NCI-H446 treated with DMSO at 0.1 percent for 48 hours (cell line): ENCODE data around the gene HSD11B1L.
"Not testable (repeated sequence)": the region's sequence is repeated elsewhere in the genome, so short reads cannot be mapped to it uniquely, and the experiment has no call there.

Source experiments
- DNase-seq: peaks from one replicate; lab custom pipeline; 2025; lab: John Stamatoyannopoulos, UW

Gene HSD11B1L

DNA sequence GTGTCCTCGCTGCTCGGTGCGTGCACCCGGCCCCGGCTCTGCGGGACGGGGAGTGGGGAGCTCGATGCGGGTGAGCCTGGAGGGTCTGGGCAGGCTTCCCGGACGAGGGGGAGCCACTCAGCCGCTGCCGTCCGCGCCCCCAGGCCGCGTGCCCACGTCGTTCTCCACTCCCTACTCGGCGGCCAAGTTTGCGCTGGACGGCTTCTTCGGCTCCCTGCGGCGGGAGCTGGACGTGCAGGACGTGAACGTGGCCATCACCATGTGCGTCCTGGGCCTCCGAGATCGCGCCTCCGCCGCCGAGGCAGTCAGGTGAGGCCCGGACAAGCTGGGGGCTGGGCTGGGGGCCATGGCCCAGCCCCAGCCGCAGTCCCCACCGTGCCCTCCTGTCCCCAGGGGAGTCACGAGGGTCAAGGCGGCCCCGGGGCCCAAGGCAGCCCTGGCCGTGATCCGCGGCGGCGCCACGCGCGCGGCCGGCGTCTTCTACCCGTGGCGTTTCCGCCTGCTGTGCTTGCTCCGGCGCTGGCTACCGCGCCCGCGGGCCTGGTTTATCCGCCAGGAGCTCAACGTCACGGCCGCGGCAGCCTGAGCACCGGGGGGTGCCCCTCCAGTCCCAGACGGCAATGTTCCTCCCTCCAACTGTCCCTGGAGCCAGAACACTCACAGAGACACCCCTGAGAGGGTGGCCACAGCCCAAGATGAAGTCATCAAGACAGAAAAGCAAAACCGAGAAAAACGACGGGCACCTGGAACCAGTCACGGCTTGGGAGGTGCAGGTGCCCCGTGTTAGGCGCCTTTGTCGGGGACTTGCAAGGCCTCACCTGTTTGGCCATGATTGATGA lies 6.8 kb downstream of the HSD11B1L start:
- DNase-seq, result no peak

DNA sequence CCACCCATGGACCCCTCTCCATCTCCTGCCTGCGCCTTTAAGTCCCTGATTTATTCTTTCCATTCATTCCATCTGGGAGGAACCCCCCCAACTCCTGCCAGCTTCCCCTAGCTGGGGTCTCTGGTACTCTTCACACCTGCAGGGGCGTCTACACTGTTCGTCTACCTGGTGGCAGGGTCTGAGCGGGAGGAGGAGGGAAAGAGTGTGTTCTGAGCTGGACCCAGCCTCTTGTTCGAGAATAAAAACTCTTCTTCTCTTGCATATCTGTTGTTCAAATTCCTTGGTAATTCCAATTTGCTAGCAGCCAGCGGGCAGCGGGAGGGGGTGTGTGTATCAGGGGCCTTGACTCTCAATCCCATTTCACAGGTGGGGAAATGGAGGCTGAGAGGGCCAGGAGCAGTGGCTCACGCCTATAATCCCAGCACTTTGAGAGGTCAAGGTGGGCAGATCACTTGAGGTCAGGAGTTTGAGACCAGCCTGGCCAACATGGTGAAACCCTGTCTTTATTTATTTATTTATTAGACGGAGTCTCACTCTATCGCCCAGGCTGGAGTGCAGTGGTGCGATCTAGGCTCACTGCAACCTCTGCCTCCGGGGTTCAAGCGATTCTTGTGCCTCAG lies 7.5 kb downstream of the HSD11B1L start:
- DNase-seq, result not testable (repeated sequence)

DNA sequence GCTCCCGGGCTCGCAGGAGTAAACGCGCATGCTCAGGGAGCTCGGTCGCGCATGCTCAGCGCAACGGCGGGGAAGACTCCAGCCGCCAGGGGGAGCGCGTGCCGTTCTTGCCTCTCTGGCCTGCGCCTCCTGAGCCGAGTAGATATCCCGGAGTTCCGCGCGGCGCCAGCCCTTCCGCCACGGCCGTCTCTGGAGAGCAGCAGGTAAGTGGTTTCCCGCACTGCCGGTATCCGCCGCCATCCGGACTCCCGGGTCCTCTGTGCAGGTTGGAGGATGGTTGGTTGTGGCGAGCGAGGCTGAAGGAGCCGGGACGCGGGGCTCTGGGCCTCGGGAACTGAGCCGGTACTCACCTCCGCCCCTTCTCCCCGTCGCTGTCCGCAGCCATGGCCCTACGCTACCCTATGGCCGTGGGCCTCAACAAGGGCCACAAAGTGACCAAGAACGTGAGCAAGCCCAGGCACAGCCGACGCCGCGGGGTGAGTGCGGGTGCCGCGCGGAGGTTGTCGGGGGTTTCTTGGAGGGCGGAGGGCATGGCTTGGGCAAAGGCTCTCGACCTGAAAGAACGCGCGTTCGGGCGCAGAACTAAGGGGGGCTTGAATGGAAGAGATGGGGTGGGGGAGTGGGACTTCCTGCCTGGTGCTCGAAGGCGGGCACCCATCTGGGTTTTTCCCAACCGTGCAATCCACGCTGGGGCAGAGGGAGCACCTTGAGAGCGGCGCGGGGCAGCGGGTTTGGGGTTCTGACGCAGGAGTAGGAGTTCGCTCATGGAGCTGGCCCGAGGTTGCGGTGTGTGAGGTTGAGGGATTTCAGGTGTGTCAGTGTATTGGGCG lies 9.5 kb downstream of the HSD11B1L start, which contains the start of gene RPL36:
TSS of gene RPL36 (plus strand) at position 171 of the 830 bp plus-strand sequence. CDS start at position 384, 213 bp downstream.
- DNase-seq, result peak; percentile 90

DNA sequence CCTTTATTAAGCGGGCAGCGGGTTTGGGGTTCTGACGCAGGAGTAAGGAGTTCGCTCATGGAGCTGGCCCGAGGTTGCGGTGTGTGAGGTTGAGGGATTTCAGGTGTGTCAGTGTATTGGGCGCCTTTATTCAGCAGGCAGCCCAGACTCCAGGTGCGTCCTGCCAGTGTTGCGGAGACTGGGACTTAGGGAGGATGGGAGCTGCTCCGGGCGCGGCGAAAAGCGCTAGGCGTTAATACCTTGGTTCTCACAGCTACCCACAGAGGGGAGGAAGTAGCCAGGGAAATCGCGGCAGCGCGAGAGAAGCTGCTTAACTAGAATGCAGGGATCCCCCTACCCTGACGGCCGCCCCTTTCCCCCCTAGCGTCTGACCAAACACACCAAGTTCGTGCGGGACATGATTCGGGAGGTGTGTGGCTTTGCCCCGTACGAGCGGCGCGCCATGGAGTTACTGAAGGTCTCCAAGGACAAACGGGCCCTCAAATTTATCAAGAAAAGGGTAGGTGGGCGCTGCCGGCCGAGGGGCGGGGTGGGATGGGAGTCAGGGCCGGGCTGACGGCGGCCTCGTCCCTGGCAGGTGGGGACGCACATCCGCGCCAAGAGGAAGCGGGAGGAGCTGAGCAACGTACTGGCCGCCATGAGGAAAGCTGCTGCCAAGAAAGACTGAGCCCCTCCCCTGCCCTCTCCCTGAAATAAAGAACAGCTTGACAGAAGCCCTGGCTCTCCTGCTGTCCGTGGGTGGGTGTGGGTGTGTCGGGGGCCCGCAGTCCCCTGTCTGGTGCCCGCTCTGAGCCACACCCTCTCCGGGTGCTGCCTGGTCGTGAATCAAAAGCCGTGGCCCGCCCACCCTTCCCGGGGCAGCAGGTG lies 10.4 kb downstream of the HSD11B1L start:
- DNase-seq, result peak; percentile 54

DNA sequence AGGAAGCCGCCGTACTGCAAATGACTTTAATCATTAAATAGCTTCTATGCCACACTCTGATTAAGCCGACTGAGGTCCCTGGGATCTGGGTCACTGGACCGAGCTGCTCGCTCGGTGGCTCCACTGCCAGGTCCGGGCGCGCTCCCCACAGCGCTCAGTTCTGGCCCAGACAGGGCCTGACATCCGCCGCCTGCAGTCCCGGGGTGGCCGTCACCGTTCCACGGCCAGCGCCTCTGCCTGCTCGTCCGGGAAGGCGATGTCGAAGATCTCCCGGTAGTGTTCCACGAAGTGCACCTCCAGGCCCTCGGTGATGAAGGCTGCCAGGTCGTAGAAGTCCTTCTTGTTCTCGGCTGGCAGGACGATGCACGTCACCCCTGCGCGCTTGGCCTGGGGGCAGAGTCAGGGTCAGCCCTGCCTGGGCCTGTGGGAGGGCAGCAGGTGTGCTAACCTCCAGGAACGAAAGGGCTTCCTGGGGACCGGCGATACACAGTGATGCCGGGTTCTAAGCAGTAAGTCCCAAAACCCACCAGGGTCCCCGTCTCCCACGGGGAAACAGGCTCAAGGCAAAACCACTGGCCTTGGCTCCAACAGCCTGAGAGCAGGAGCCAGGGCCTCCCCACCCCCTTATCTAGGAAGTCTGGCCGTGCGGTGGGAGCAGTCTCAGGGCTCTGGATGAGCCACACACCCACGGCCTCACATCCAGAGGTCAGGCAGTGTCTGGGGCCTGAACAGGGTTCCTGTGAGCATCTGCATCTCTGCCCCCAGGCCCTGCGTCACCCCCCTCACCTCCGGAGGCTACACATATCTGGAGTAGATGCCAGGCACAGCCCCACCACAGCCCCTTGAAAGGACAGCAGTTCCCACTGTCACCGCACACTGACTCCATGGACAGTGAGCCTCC lies 11.2 kb downstream of the HSD11B1L start:
- DNase-seq, result no peak

DNA sequence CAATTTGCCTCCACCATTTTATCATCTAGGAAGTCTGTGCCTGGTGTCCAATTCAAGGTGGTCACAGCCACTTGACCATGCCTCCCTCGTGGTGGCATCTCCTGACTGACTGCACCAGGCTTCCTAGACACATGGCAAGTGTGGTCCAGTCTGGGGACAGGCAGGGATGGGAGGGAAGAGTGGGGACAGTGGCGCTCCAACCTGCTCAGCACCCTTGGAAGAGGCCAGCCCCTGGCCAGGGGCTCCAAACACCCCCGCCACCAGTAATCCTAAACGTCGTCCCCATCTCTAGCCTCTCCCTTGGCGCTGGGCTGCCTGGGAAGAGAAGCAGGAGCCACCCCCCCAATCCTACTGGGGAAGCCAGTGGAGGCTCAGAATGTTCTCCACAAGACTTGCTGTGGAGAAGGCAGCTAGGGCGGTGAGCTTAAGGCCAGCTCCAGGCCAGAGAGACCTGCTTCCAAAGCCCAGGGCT lies 11.9 kb downstream of the HSD11B1L start:
- DNase-seq, result no peak

DNA sequence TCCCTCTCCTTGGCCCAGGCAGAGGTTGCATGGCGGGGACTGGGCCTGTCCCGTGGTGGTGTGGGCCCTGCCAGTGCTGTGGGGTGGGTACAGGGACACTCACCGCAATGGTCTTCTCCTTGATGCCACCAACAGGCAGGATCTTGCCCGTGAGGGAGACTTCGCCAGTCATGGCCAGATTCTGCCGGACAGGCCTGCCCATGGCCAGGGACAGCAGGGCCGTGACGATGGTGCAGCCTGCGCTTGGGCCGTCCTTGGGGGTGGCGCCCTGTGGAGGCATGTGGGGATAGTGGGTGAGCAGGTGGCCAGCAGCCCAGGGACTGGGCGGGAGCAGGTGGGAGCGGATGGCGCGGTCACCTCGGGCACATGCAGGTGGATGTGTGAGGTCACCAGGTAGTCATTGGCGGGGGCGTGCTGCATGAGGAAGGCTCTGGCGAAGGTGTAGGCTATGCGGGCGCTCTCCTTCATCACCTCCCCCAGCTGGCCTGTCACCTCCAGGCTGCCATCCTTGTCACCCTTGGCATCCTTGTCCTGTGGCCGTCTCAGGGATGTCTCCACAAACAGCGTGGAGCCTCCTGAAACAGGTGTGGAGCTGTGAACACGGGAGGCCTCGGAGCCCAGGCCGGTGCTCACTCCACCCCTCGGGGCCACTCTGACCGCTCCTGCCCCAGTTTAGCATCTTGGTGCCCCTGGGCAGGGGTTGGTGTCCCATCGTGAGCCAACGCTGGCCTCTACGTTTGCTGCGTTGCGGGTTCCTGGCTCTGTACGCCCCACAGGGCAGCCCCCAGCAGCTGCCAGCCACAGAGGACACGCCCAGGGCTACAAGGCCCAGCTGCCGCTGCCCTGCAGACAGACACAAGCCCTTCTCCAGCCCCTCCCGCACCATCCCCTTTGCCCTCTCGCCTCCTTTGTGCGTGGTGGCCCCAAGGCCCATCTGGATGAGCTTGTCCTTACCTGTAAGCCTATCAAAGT lies 12.7 kb downstream of the HSD11B1L start:
- no peak for DNase-seq

DNA sequence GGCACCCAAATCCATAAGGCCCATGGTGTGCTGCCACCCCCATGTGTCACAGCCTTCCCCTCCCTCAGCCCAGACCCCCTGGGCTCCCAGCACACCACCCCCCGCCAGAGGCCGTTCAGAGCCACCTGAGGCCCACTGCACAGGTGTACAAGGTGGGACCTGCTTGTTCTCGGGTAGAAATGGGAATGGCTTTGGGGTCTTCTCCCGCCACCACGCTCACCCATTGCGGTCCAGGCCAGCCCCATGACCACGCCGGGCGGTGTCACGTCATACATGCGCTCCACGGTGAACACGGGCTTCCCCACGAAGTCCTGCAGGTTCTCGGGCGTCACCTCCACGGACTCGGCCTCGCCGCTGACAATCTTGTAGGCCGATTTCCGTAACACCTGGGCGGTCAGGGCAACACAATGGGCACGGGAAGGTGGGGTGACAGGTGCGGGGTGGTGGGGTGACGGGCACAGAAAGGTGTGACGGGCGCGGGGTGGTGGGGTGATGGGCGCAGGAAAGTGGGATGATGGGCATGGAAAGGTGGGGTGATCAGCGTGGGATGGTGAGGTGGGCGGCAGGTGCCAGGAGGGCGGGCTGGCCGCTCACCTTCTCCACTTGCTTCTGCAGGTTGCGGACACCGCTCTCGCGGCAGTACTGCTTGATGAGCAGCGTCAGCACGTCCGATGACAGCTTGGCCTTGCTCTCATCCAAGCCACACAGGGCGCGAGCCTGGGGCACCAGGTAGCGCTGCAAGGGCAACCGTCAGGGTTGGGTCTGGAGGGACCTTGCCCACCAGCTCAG lies 13.5 kb downstream of the HSD11B1L start:
- no peak for DNase-seq

DNA sequence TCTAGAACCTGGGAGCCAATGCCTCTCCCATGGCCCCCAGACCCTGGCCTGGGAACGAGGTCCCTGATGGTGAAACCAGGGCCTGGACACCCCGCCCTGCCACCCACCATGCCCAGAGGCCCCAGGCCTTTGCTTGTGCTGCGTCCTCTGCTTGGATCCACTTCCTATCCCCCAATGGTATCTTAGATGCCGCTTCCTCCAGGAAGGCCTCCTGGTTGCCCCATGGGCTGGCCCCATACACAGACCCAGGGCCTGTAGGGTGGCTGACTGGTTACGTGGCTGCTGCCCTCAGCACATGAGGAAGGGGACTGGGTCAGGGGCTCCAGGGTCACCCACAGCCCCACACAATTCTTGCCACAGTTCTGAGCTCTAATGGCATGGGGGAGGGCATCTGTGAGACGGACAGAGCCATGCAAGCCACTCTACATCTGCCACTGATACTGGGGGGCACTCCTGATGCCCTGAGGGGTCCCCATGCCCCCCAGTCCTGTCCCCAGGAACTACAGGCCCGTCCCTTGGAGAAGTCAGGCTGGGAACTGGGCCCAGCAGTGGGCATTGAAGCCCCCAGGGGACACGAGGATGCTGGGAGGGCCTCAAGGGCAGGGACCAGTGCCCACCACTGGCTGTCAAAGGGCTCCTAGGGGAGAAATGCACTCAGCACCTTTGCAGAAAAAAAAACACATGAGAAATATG lies 14.3 kb downstream of the HSD11B1L start:
- no peak for DNase-seq

DNA sequence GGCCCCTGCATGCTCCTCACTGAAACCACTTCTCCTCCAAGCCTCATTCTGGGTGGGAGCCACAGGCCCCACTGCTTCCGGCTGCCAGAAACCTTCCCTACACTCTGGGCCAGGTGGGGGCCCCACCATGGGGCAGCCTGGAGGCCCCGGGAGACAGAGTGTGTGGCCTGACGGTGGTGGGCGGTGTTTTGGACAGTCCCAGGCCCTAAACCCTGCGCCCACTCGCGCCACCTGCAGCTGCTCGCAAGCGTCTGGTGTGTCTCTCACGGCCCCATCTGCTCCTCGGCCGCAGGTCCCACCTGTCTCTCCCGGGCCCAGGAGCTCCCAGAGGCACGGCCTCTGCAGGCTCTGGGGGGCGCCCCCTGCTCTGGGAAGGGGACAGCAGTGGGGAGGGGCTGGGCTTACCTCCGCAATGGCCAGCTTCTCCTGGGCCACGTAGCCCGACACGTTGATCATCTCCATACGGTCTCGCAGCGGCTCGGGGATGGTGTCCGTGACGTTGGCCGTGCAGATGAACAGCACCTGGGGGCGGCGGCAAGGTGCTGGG lies 14.9 kb downstream of the HSD11B1L start:
- no peak for DNase-seq

DNA sequence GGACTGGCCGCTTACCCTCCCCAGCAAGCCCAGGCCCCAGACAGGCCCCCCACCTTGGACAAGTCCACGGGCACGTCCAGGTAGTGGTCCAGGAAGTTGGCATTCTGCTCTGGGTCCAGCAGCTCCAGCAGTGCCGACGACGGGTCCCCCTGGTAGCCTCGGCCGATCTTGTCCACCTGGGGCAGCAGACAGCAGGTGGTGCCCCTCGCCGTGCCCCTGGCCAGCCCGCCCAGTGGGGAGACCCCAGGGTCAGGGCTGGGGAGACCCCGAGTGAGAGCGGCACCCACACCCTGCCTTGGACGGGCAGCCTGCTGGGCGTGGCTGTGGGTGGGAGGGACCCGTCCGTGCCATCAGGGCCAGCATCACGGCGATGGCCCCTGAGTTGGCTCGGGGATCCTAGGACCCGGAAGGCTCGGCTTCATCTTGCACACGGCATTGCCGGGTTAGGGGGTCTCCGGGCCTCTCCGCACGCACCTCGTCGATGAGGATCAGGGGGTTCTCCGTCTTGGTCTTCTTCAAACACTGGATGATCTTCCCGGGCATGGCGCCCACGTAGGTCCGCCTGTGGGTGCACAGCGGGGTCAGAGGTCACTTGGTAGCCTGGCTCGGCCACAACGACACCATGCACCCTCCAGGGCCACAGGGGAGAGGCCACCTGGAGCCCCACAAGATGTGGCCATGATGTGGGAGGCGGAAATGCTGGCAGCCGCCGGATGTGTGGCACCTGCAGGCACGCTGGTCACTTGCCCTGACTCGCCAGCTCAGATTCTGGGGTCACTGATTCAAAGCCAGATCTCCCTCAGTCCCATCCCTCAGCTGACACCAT lies 15.6 kb downstream of the HSD11B1L start:
- no peak for DNase-seq

DNA sequence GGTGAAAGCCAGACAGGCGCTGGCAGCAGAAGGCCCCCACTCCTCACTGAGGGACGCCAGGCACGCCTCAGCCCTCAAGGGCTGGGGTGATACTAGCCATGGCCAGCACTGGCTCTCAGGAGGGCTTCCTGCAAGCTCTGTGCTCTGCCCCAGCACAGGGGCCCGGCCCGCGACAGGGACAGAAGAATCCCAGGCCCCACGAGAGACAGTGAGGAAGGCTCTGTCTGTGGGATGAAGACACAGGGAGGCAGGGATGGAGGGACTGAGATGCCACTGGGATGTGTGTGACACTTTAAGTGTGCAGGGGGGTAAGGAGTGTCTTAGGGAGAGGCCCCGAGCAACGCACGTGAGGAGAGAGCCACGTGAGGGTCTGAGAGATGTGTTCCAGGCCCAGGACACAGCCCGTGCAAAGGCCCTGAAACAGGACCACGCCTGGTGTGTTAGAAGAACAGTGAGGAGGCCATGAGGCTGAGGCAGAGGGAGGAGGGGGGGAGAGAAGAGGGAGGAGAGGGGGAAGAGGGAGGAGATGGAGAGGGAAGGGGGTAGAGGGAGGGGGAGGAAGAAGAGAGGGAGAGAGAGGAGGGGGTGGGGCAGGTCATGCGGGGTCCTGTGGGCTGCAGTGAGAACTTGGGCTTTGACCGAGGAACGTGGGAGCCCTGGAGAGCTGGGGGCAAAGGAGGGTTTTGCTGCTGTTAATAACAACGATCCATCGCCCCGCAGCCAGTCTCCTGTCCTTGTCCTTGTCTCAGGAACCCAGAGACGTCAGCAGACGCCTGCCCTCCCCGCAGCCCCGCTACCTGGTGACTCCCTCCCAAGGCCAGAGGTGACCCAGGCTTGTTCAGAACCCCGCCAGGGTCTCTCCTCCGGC lies 16.4 kb downstream of the HSD11B1L start:
- DNase-seq, result no peak

DNA sequence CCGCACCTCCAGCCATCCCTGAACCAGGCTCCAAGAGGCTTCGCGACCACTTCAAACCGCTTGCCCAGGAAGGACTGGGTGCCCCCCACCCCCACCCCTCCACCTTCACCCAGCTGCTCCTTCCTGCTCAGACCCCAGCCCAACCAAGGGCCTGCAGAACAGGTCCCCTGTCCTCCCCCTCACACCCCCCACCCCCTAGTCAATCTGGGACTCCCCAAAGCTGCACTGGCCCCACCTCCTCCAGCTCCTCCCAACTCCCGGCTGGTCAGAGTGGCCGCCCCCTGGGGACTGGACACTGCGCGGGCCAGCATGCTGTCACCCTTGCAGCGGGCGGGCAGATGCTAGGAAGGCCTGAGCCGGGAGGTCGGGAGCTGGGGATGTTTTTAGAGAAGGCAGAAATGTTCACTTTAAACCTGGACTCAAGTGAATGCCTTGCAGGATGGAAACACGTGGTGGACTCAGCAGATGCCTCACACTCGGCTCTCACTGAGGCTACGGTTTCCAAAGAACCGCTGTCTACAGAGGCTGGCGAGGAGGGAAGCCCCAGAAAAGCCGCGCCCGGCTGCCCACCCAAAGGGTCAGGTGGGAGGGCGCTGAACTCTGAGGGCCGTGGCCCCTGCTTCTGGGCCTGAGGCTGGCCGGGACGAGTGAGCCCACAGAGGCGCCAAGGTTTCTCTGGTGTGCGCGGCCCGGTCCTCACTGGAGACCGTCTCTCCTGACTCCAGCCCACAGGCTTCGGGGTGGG lies 17.2 kb downstream of the HSD11B1L start:
- no peak for DNase-seq

DNA sequence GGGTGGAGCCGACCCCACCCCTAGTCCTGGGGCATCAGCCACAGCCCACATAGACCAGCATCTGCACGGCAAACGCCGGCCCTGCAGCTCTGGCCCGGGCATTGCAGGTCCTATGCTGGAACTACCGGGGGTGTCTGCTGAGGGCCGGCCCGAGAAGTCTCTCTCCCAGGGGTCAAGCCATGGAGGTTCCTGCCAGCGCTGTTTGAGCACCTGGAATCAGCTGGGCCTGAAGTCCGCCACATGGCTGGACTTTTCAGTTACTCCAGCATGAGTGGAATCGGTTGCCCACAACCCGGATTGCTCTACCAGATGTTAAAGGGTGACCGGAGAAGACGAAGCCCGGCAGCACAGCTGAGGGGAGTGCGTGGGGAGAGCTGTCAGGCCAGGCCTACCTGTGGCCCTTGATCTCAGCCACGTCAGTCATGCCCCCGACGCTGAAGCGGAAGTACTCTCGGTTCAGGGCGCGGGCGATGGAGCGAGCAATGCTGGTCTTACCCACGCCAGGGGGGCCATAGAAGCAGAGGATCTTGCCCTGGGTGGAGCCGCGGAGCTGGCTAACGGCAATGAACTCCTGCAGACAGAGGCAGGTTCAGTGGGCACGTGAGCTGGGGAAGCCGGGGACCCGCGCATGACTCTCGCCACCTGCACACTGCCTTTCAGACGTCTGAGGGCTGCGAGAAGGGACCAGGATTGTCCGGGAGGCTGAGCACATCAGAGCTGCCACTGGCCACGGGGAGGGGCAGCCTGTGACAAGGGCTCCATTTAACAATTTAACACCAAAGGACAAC lies 18.0 kb downstream of the HSD11B1L start:
- no peak for DNase-seq
